HG03280 (cell line): Measurements from ENCODE around the gene YWHAE.
"Not testable (repeated sequence)": the region's sequence is repeated elsewhere in the genome, so short reads cannot be mapped to it uniquely, and the experiment has no call there.

ENCODE experiments used
- ATAC-seq: cut with Tn5 transposase; IDR thresholded peaks from one replicate; pipeline ENCODE4 v1.9.1; 2021; ENCODE audit warnings: mild to moderate bottlenecking, moderate library complexity; ENCODE audit not compliant: unreplicated experiment

Gene YWHAE

DNA sequence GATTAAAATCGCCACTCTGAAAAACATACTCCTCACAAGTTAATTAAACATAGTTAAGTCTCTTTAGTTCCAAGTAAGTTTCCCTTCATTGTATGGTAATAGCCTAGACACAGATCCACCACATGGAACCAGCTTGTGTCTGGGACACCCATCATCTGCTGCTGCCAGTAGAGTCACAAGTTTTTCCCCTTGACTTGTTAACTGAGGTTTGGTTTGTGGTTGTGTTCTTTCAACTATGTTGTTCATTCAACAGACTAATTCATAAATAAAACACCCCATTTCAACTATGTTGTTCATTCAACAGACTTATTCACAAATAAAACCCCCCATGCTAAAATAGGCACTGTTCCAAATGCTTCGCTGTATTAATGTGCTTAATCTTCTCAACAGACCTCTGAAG is 24.4 kb downstream of the YWHAE start:
- no peak for ATAC-seq

DNA sequence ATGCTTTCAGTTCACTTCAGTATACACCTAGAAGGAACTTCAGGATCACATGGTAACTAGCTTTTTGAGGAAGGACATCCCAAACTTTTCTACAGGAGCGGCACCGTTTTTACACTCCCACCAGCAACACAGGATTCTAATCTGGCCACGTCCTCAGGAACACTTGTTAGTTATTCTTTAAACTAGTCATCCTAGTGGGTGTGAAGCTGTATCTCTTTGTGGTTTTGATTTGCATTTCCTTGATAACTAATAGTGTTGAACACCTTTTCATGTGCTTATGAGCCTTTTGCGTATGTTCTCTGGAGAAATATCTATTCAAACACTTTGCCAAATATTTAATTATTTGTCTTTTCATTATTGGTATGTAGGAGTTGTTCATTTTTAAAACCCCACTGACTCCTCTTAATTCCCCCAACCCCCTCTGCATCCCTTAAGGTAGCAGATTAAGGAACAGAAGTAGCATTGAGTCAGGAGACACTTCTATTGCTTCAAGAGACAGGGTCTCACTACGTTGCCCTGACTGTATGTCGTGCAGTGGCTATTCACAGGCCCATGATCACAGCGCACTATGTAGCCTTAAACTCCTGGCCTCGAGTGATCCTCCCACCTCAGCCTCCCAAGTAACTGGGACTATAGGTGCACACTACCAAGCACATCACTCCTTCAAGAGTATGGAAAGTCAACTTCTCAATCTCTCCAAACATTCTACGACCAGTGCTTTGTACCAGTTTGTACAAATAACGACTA is 25.4 kb downstream of the YWHAE start:
- no peak for ATAC-seq

DNA sequence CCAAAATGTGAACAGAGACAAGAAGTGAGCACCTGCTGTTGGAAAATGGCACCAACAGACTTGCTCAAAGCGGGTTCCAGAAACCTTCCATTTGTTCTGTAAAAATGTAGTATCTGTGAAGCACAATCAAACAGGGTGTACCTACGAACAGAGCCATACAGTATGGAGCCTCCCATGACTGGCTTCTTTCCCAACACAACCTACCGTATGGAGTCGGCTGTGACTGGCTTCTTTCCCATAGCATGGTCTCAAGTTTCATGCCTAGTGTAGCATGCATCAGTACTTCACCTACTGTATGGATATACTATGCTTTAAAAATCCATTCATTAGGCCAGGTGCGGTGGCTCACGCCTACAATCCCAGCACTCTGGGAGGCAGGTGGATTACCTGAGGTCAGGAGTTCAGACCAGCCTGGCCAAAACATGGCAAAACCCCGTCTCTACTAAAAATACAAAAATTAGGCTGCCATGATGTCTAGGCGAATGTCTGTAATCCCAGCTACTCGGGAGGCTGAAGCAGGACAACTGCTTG is 26.2 kb downstream of the YWHAE start:
- ATAC-seq = no peak

DNA sequence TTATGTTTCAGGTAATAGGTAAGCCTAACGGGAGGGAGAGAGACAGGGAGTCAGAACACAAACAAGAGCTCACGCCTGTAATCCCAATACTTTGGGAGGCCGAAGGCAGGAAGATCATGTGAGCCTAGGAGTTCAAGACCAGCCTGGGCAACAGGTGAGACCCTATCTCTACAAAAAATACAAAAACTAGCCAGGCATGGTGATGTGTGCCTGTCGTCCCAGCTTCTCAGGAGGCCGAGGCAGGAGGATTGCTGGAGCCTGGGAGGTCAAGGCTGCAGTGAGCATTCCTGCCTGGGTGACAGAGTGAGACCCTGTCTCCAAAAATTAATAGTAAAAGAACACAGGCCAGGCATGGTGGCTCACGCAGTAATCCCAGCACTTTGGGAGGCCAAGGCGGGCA is 27.4 kb downstream of the YWHAE start:
- no peak for ATAC-seq

DNA sequence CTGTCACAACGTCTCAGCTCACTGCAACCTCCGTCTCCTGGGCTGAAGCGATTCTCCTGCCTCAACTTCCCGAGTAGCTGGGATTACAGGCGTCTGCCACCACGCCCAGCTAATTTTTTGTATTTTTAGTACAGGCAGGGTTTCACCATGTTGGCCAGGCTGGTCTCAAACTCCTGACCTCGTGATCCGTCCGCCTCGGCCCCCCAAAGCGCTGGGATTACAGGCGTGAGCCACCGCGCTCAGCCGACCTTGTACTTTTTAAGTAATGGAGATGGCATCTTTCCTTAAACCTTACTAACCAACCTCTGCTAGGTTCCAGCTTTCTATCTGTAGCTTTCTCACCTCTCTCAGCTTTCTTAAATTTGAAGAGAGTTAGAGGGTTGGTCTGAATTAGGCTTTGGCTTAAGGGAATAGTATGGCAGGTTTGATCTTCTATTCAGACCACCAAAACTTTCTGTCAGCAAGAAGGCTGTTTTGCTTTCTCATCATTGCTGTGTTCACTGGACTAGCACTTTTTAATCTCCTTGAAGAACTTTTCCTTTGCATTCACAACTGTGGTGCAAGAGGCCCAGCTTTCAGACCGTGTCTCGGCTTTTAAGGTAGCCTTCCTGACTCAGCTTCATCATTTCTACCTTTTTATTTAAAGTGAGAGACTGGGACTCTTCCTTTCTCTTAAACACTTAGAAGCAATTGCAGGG is 28.0 kb downstream of the YWHAE start:
- no peak for ATAC-seq

DNA sequence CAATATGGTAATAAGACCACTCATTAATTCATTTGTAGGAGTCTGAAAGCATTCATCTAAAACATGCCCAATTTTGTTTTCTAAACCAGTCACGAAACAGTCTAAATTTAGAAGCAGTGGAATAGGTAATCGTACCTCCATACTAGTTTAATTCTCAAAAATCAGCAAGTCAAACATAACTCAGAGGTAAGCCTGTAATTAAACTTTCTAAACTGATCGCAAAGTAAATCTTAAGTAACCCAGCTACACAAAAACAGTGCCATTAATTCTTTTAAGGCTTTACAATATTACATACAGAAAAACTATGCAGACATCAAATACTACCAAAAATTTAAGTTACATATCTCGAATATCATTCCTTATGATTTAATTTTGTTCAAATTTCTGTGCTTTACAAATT is 31.4 kb downstream of the YWHAE start:
- no peak for ATAC-seq

DNA sequence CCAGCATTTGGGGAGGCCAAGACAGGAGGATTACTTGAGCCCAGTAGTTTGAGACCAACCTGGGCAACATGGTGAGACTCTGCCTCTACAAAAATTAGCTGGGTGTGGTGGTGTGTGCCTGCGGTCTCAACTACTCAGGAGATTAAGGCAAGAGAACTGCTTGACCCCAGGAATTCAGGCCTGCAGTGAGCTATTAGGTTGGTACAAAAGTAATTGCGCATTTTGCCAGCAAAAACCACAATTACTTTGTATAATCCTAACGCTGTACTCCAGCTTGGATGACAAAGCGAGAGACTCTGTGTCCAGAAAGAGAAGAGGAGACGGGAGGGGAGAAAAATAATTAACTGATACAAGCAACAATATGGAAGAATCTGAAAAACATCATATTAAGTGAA is 32.7 kb downstream of the YWHAE start:
- ATAC-seq = no peak

DNA sequence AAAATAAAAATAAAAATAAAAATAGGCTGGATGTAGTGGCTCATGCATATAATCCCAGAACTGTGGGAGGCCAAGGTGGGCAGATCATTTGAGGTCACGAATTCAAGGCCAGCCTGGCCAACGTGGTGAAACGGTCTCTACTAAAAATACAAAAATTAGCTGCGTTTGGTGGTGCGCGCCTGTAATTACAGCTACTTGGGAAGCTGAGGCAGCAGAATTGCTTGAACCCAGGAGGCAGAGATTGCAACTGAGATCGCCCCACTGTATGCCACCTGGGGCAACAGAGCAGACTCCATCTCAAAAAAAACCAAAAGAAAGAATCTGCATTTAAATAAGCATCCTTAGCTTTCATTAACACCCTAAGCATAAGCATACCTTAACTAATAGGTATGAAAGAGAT is 33.8 kb downstream of the YWHAE start:
- ATAC-seq = no peak

DNA sequence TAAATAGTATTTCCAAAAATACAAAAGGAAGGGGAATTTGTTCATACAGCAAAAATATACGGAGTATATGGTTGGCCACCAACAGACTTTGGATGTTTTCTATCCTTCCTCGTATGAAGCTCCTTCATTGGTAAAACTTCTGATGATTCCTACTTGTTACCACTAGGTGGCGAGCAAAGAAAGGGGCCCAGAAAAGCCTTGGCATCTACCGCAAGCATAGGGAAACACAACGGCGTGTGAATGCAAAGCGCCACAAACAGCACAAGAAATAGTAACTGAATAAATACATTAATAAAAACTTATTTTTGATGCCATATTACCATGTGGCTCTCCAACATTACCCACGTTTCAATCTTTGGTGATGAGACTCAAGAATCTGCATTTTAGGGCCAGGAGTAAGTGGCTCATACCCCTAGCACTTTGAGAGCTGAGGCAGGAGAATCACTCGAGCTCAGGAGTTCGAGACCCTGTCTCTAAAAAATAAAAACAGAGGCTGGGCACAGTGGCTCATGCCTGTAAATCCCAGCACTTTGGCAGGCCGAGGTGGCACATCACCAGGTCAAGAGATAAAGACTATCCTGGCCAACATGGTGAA is 34.5 kb downstream of the YWHAE start:
- no peak for ATAC-seq

DNA sequence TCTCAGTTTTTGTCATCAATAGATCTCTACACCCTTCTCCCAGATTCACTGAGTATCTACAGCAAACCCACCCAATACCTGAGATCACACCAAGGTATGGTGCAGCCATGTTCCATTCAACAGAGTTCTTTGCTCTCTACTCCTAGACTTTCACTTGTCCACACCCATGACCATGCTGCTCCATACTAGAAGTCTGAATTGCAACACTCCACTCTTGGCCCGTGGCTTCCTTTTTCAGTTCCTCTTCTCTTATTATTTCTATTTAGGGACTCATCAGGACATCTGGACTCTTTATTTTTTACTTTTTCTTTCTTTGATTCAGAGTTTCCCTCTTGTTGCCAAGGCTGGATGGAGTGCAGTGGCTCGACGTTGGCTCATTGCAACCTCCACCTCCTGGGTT is 37.1 kb downstream of the YWHAE start:
- no peak for ATAC-seq

DNA sequence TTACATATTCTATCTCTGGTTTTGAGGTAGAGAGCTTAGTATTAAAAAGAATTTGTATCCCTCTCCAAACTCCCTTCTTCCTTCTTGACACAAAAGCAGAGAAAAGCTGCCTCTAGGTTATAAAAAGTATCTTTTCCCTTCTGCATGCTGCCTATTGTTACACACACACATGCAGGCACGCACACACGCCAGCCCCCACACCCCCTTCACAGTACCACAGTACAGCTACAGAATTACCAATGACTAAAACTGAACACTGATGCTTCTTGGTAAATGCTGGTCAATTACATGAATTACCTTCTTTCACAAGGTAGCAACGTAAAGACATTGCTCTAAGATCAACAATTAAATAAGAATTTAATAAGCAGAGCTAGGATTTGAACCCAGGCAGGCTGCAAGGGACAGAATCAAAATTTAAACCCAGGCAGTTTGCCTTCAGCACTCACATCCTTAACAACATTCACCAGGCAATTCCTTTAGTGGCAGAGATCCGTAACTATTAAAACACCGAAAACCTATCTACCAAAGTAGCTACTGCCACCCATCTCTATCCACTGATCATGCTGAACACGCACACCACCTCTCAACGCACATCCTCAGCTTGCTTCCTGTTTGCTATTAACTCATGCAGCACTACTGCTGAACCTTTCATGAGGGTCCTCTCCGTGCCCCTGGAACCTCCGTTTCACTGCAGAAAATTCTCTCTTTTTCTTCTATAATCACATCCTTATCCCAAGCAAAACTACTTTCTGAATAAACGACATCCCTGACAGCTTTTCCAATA is 37.8 kb downstream of the YWHAE start:
- no peak for ATAC-seq

DNA sequence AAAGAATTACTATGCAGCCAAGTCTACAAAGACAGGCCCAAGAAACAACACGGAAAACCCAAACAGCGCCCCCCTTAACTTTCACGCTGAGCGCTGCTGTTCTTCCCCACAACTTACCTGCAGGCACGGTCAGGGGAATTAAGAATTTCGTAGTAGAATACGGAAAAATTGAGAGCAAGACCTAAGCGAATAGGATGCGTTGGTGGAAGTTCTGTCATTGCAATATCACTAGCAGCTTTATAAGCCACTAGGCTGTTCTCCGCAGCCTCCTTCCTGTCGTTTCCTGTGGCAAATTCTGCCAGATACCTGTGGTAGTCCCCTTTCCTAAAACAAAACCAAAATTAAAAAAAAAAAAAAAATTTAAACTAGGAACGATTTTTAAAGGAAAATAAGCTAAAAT is 39.0 kb downstream of the YWHAE start:
- ATAC-seq = no peak

DNA sequence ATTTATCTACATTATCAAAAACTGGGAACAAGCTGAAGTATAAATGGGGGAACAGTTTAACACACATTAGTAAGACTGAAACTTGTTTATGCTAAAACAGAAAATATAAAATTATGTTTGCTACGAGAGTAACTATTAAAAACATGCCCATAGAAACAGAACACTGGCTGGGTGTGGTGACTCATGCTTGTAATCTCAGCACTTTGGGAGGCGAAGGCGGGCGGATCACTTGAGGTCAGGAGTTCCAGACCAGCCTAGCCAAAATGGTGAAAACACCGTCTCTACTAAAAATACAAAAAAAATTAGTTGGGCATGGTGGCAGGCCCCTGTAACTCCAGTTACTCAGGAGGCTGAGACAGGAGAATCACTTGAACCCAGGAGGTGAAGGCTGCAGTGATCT is 39.7 kb downstream of the YWHAE start:
- ATAC-seq = not testable (repeated sequence)

DNA sequence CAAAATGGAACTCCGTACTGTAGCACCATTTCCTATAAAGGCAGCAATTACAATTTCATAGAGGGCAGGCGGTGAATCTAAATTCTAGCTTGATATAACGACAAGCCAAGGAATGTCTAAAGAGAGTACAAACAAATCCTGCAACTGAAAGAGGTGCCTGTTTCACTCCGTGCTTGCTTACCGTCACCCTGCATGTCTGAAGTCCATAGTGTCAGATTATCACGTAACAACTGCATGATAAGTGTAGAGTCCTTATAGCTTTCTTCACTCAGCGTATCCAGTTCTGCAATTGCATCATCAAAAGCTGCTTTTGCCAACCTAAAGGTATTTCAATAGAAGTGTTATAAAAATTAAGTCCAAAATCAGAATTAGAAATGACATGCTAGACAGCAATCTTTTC is 46.0 kb downstream of the YWHAE start:
- ATAC-seq = no peak

DNA sequence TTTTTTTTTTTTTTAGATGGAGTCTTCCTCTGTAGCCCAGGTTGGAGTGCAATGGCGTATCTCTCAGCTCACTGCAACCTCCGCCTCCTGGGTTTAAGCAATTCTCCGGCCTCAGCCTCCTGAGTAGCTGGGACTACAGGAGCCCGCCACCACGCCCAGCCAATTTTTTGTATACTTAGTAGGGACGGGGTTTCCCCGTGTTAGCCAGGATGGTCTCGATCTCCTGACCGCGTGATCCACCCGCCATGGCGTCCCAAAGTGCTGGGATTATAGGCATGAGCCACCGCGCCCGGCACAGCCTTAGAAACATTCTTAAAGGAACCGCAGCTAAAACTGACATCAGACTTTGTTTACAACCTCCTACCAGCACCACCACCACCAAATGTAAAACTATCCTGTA is 47.5 kb downstream of the YWHAE start:
- not testable (repeated sequence) for ATAC-seq

DNA sequence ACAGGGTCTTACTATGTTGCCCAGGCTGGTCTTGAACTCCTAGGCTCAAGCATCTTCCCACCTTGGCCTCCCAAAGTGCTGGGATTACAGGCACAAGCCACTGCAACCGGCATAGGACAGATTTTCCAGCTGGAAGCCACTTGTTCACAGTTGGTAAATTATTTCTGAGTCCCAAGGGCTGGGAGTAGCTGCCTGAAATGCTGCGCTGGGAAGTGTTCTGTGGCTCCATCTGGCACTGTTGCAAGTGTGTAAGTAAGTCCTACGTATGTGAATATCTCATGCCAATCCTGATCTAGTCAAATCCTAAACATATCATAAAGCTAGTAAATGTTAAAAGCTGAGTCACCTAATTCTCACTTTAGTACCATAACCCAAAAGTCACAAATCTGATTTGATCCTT is 48.1 kb downstream of the YWHAE start:
- no peak for ATAC-seq

DNA sequence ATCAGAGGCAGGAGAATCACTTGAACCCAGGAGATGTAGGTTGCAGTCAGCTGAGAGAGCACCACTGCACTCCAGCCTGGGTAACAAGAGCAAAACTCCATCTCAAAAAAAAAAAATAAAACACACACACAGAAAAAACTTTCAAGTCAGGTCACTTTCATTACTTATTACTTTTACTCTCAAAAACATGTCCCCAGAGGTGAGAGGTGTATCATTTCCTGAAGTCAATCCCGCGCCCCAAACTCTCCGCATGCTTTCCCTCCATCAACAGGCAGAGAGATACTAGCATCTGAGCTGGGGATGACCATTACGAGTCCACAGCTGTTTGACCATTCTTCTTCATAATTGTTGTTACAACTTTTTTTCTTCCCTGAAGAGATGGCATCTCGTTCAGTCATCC is 48.7 kb downstream of the YWHAE start:
- ATAC-seq = no peak

DNA sequence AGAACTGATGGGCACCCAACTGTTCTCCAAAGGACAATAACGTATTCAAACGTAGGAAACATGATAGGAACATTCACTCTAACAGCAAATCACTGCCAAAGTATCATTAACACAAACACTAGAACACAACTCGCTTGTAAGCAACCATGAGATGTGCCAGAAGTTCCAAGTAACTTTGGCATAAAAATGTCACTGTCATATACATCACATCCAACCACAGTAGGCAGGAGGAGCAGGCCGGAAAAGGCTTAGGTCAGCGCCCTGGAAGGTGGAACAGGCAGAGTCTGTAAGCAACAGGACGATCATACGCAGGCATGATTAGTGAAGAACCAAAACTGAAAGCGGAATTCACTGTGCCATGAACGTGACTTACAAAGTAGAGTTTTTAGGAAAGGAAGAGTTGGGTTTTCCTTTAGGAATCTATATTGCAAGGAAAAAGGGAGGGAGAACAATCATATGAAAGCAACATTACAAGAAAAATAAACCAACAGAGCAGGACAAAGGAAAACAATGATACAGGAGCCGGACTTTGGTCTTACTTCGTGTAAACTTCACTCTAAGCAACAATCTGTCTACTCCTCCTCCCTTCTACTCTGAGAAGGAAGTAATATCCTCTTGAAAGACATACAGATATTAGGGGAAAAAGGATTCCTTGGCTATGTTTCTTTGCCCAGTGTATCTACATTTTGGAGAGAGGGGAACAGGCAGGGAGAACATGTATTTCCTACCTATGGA is 52.3 kb downstream of the YWHAE start:
- no peak for ATAC-seq

DNA sequence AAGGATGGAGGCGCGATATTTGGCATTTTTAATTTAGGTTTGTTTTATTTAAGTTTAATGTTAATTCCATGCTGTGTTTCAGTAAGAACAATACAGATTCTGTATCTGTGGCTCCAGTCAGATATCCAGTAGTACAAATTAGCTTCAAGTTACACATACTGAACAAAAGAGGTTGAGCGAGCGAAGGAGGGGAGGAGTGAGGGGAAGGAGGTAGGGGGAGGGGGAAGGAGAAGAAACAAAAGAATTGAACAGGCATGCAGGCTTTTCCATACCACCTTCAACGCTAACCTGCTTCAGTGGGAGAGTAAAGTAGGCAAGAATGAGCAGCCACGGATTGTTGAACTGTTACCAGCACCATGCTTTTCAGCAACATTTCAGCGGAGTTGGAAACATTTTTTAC is 55.5 kb downstream of the YWHAE start:
- ATAC-seq = no peak

DNA sequence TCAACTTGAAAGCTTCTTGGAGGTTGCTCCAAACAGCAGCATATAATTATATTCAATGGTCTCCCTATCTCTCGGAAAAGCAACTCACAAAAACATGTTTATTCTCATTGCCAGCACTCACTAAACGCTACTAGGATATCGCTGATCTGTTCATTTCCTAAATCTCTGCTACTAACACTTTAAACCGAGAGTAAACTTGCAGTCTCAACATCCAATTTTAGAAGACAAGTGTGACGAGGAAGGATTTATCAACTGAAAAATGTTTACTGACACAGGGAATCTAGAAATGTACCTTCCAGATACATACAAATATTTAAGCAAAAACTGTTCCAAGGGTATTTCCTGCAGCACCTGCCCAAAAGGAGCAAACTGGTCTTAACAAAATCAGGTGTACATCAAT is 56.5 kb downstream of the YWHAE start:
- no peak for ATAC-seq

DNA sequence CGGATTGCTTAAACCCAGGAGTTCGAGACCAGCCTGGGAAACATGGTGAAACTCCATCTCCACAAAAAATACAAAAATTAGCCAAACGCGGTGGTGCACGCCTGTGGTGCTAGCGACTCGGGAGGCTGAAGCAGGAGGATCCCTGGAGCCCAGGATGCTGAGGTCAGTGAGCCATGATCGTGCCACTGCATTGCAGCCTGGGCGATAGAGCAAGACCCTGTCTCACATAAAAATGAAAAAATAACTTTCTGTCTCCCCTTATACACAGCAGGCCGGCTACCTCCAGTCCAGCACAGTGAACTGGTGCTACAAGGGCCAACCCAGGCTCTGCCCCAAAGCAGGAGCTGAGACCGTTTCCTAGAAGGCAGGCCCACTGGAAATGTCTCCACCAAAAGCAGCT is 59.7 kb downstream of the YWHAE start:
- ATAC-seq = no peak
